Heart left ventricle (tissue), 16 donors: ENCODE data around the gene FBXW5. TPM values are rescaled to one million over a fixed set of nuclear protein-coding genes. Genes with fewer than 3 reads are reported as not detected.

Experiments used
- ATAC-seq, 4 donors: fragments of 200-7000 bp; cut with Tn5 transposase; one replicate each; pipeline ENCODE4 v1.9.1; 2020 to 2022; ENCODE audit warnings: moderate library complexity in 4 of 4, mild to moderate bottlenecking in 3 of 4, moderate number of reproducible peaks in 1 of 4
- DNase-seq, 5 donors: peaks; one replicate each; pipeline ENCODE4 v3.0.0-alpha.2; 2020
- H3K27ac ChIP-seq, 12 donors: fragments of 200-600 bp; sonication (generic) in 4 of 12; one replicate each; pipeline versions ENCODE4 v1.5.0 to v1.8.0; 2016 to 2022; ENCODE audit warnings: mild to moderate bottlenecking in 2 of 12
- H3K27me3 ChIP-seq, 9 donors: fragments of 200-600 bp; sonication (generic) in 2 of 9; one replicate each; pipeline versions ENCODE4 v1.5.1 to v1.8.0; 2016 to 2022; ENCODE audit warnings: mild to moderate bottlenecking in 3 of 9
- H3K36me3 ChIP-seq, 9 donors: fragments of 200-600 bp; sonication (generic) in 2 of 9; one replicate each; pipeline versions ENCODE4 v1.5.0 to v1.8.0; 2018 to 2022; ENCODE audit warnings: mild to moderate bottlenecking in 2 of 9
- H3K4me1 ChIP-seq, 12 donors: fragments of 200-600 bp; sonication (generic) in 4 of 12; one replicate each; pipeline versions ENCODE4 v1.5.0 to v1.8.0; 2016 to 2022; ENCODE audit warnings: mild to moderate bottlenecking in 3 of 12
- H3K4me3 ChIP-seq, 12 donors: fragments of 200-600 bp; sonication (generic) in 4 of 12; one replicate each; pipeline versions ENCODE4 v1.5.0 to v1.8.0; 2017 to 2022; ENCODE audit warnings: mild to moderate bottlenecking in 9 of 12, moderate library complexity in 4 of 12
- H3K9me3 ChIP-seq, 12 donors: fragments of 200-600 bp; sonication (generic) in 4 of 12; one replicate each; pipeline versions ENCODE4 v1.5.0 to v1.8.0; 2016 to 2022; ENCODE audit warnings: mild to moderate bottlenecking in 1 of 12
- CTCF ChIP-seq, 12 donors: fragments of 200-600 bp; sonication (generic) in 4 of 12; IDR thresholded peaks; one replicate each; pipeline versions ENCODE4 v1.5.0 to v1.8.0; 2018 to 2022; ENCODE audit warnings: antibody characterized with exemption in 12 of 12, mild to moderate bottlenecking in 5 of 12
- POLR2A ChIP-seq, 2 donors: fragments of 450-650 bp; IDR thresholded peaks; one replicate each; pipeline ENCODE4 v1.6.1; 2017; ENCODE audit warnings: antibody characterized with exemption in 2 of 2, mild to moderate bottlenecking in 2 of 2, moderate library complexity in 2 of 2
- WGBS, 4 donors: extraction: QIAGEN DNeasy Blood & Tissue Kit in 2 of 4; methylation state at CpG; one replicate each; pipeline versions ENCODE4 v1.1.5 to v1.1.7; 2013 to 2018; 5-methylcytosine and 5-hydroxymethylcytosine counted together
- intact Hi-C, 10 donors: fragments of 100-400 bp; cut with DNase I; formaldehyde crosslinking; loops; one replicate each; pipeline versions ENCODE4 v1.11.1 to v1.14.2; 2022
- polyA plus RNA-seq, 2 donors: library from polyadenylated mRNA; stranded (reverse); fragments of 200-250 nt; gene quantifications; one replicate each; pipeline ENCODE4 v1.2.3, GENCODE V29; 2013
- total RNA-seq, 9 donors: library from RNA; depleted of rRNA in 2 of 9; stranded (reverse); fragments of >200 nt in 2 of 9; fragmentation: NEBNext Ultra II Directional in 3 of 9; extraction: Animal tissue kit (Norgen Biotek cat#: 25700) in 3 of 9; gene quantifications; one replicate each; pipeline versions ENCODE4 v1.1.0 to v1.2.4, GENCODE V29; 2016 to 2023
- donor health status: ischemic (EF 13 %, LVEDD 7.1; RV severe dilation, severe dysfunction).
- donor health status: healthy with polysubstance abuse.
- donor health status: DM: no; HTN: yes; CAD: no.
- donor health status: DM: no; HTN: no; CAD: no.
- donor health status: ischemic (EF 25% LVEDD 6.9; RV normal size, moderate dysfunction).
- donor health status: ischemic (EF 25% LVEDD 5.7; RV mildly dilated, moderate dysfunction).
- donor health status: healthy.
- donor health status: DM: yes; HTN: yes; CAD: no.
- donor health status: ischemic (EF 35%, LVEDD 5.7; RV mildly dilated, moderate dysfunction).
- donor health status: nonischemic (EF 11% LVEDD 7.7; RV severe dilation, severe dysfunction).
- donor health status: DM: yes; HTN: yes; CAD: no.
- donor health status: PGD.
- donor health status: ischemic (EF 29% LVEDD 5.4; RV normal size, mild dysfunction).
- donor health status: nonischemic (EF 23%, LVEDD 6.1; RV moderate dilation, normal function).

Gene FBXW5
- total and polyA plus RNA-seq, 11 donors, result 110 to 388 (median 148) TPM

GRCh38 chr9:136972335-136972734, 27.8 kb upstream of the FBXW5 start:
- H3K27ac ChIP-seq, result no peak overlapping the region
- H3K9me3 ChIP-seq, result no peaks in the 10 kb centered on the region
- H3K4me3 ChIP-seq, result no peak overlapping the region
- DNase-seq (no peak), ATAC-seq (no peak)
- peaks cover 0 to under 1% (median 0%) of the 10 kb centered on the region in 9 donors for H3K27me3 ChIP-seq
- intact Hi-C loops, result loop anchor here in 1 of 10 donors (1.0 kb wide), 1 partner anchor 16 kb away; no protein-coding TSS in a partner anchor
- H3K36me3 ChIP-seq, result no peaks in the 10 kb centered on the region
- 80 to 89% (median 87%) methylated on average over 9 to 11 of the region's 11 CpGs for WGBS, 4 donors
- H3K4me1 ChIP-seq, result peaks cover 10 to 57% (median 30%) of the 10 kb centered on the region in 12 donors
- TF ChIP-seq CTCF (IDR thresholded peaks at IDR 0.05), result no peak
- TF ChIP-seq POLR2A (IDR thresholded peaks at IDR 0.05), result no peak

- WGBS, 4 donors, result 86 to 92% (median 88%) methylated on average over 9 to 14 of the region's 14 CpGs
- ATAC-seq (no peak), DNase-seq (no peak)
- no peak overlapping the region for H3K27ac ChIP-seq
- no peaks in the 10 kb centered on the region for H3K27me3 ChIP-seq
- no peaks in the 10 kb centered on the region for H3K36me3 ChIP-seq
- H3K9me3 ChIP-seq, result no peaks in the 10 kb centered on the region
- no peak for TF ChIP-seq CTCF (IDR thresholded peaks at IDR 0.05)
- intact Hi-C loops, result loop anchor here in 1 of 10 donors (1.0 kb wide), 1 partner anchor 15 kb away; no protein-coding TSS in a partner anchor
- H3K4me3 ChIP-seq, result no peak overlapping the region
- peaks cover 6 to 52% (median 24%) of the 10 kb centered on the region in 12 donors for H3K4me1 ChIP-seq
These were observed 27.2 kb upstream of the FBXW5 start for GRCh38 chr9:136971746-136972145.

- TF ChIP-seq CTCF (IDR thresholded peaks at IDR 0.05) (no peak), POLR2A (IDR thresholded peaks at IDR 0.05) (no peak)
- Histone ChIP-seq H3K36me3 (no peaks in the 10 kb centered on the region), H3K4me3 (no peak overlapping the region), H3K4me1 (peaks cover 0 to 46% (median 16%) of the 10 kb centered on the region in 12 donors), H3K27me3 (no peaks in the 10 kb centered on the region), H3K27ac (no peak overlapping the region), H3K9me3 (no peaks in the 10 kb centered on the region)
- intact Hi-C loops, result no loop called here
- WGBS, 4 donors, result 84 to 88% (median 86%) methylated on average over 4 to 11 of the region's 11 CpGs
- no peak for ATAC-seq
- DNase-seq, result no peak
These were observed 25.8 kb upstream of the FBXW5 start for GRCh38 chr9:136970361-136970760.

- H3K4me3 ChIP-seq, result no peak overlapping the region
- H3K4me1 ChIP-seq, result peaks cover 0 to 42% (median 12%) of the 10 kb centered on the region in 12 donors
- ATAC-seq, result no peak
- no peak overlapping the region for H3K27ac ChIP-seq
- no peaks in the 10 kb centered on the region for H3K9me3 ChIP-seq
- no peak for TF ChIP-seq CTCF (IDR thresholded peaks at IDR 0.05)
- no peak for TF ChIP-seq POLR2A (IDR thresholded peaks at IDR 0.05)
- H3K36me3 ChIP-seq, result no peaks in the 10 kb centered on the region
- DNase-seq, result no peak
- intact Hi-C loops, result no loop called here
- 75 to 94% (median 89%) methylated on average over 2 to 5 of the region's 5 CpGs for WGBS, 4 donors
- H3K27me3 ChIP-seq, result no peaks in the 10 kb centered on the region
These were observed 25.2 kb upstream of the FBXW5 start for GRCh38 chr9:136969774-136970173.
